Right atrium auricular region (tissue), 2 donors: Measurements from ENCODE around the gene PPP2R3B. TPM values are rescaled to one million over a fixed set of nuclear protein-coding genes. Genes with fewer than 3 reads are reported as not detected.

Source experiments
- DNase-seq: peaks from one replicate; pipeline ENCODE4 v3.0.0-alpha.2; 2019; ENCODE audit warnings: low spot score
- H3K27ac ChIP-seq, 2 donors: fragments of 200-600 bp; sonication (generic); 1 replicate in 1 of 2; 2 replicates in 1 of 2; pipeline ENCODE4 v1.5.1; 2016 to 2019
- H3K27me3 ChIP-seq, 2 donors: fragments of 200-600 bp; sonication (generic); one replicate each; pipeline versions ENCODE4 v1.5.1 to v1.6.0; 2017 to 2019
- H3K36me3 ChIP-seq: fragments of 200-600 bp; sonication (generic); one replicate; pipeline ENCODE4 v1.5.1; 2016
- H3K4me1 ChIP-seq, 2 donors: fragments of 200-600 bp; sonication (generic); one replicate each; pipeline versions ENCODE4 v1.5.1 to v1.6.0; 2017 to 2019
- H3K4me3 ChIP-seq, 2 donors: fragments of 200-600 bp; sonication (generic); 1 replicate in 1 of 2; 2 replicates in 1 of 2; pipeline ENCODE4 v1.5.1; 2017 to 2019; ENCODE audit warnings: mild to moderate bottlenecking in 1 of 2, moderate library complexity in 1 of 2
- H3K9me3 ChIP-seq, 2 donors: fragments of 200-600 bp; sonication (generic); one replicate each; pipeline ENCODE4 v1.5.1; 2019
- total RNA-seq, 2 donors: library from RNA; depleted of rRNA; stranded (reverse); fragments of >200 nt; gene quantifications; one replicate each; pipeline ENCODE4 v1.1.0, GENCODE V29; 2016
- TF ChIP-seq, protein P1 (sequence below), 2 donors: fragments of 200-600 bp; sonication (generic); IDR thresholded peaks; one replicate each; pipeline ENCODE4 v1.5.1; 2019; ENCODE audit warnings: antibody characterized with exemption in 2 of 2

Gene PPP2R3B
- total RNA-seq, 2 donors from 2014 or later = 58.6 to 70.1 TPM

DNA sequence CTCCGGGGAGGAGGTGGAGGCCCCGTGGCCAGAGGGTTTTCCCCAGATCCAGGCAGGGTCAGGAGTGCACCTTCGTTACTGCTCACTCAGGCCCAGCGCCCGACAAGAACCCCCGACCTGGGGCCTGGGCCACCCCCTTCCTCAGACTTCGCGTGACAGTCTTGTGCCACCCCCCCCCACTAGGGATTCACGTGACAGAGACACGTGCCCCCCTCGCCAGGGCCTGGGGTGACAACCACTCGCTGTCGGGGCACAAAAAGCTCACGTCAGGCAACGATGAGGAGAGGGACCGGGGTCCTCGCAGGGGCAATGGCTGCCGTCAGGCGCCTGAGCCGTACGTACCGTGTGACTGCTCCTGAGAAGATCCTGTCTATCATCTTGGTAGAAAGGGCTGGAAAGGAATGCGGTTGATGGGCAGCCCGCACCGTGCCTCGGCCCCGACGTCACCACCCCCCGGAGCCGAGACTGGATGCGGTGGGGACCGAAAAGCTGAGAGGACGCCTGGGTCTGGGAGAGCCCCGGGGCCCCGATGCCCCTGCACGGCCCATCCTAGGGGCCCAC is 45.1 kb downstream of the PPP2R3B start:
- H3K36me3 ChIP-seq = peaks cover 30% of the 10 kb centered on the region

DNA sequence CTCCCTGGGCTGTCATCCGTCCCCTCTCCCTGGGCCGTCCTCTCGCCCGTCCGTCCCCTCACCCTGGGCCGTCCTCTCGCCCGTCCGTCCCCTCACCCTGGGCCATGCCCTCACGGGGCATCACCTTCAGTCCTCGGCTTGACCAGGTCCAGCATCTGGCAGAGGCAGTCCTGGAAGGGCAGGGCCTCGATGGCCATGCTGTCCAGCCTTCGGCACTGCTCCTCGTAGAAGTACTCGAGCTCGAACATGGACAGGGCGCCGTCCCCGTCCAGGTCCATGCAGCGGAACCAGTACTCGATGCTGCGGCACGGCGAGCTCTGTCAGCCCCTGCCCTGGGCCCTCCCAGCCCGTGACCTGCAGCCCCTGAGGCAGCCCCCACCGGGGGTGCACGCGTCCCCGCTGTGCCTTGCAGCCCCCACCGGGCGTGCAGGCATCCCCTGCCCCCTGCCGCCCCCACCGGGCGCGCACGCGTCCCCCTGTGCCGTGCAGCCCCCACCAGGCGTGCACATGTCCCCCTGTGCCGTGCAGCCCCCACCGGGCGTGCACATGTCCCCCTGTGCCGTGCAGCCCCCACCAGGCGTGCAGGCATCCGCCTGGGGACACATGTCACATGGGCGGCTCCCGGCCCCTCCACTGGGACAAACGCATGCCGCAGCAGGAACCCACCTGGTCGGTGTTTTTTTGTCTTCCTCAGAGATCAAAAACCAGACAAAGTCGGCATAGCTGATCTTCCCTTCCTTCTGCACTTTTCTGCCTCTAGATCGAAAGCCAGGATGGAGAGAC is 45.9 kb downstream of the PPP2R3B start:
- Histone ChIP-seq H3K27me3 (no peaks in the 10 kb centered on the region), H3K9me3 (no peaks in the 10 kb centered on the region), H3K36me3 (peaks cover 30% of the 10 kb centered on the region), H3K4me1 (no peaks in the 10 kb centered on the region), H3K4me3 (no peak overlapping the region), H3K27ac (no peak overlapping the region)
- no peak for DNase-seq
- TF ChIP-seq, protein P1, sequence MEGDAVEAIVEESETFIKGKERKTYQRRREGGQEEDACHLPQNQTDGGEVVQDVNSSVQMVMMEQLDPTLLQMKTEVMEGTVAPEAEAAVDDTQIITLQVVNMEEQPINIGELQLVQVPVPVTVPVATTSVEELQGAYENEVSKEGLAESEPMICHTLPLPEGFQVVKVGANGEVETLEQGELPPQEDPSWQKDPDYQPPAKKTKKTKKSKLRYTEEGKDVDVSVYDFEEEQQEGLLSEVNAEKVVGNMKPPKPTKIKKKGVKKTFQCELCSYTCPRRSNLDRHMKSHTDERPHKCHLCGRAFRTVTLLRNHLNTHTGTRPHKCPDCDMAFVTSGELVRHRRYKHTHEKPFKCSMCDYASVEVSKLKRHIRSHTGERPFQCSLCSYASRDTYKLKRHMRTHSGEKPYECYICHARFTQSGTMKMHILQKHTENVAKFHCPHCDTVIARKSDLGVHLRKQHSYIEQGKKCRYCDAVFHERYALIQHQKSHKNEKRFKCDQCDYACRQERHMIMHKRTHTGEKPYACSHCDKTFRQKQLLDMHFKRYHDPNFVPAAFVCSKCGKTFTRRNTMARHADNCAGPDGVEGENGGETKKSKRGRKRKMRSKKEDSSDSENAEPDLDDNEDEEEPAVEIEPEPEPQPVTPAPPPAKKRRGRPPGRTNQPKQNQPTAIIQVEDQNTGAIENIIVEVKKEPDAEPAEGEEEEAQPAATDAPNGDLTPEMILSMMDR (IDR thresholded peaks at IDR 0.05) = no peak

More for the DNA sequence above, 45.1 kb downstream of the PPP2R3B start:
- no peaks in the 10 kb centered on the region for H3K4me1 ChIP-seq
- H3K4me3 ChIP-seq = no peak overlapping the region
- H3K27ac ChIP-seq = no peak overlapping the region
- TF ChIP-seq, protein P1 (IDR thresholded peaks at IDR 0.05) = no peak
- no peak for DNase-seq
- no peaks in the 10 kb centered on the region for H3K9me3 ChIP-seq
- no peaks in the 10 kb centered on the region for H3K27me3 ChIP-seq

DNA sequence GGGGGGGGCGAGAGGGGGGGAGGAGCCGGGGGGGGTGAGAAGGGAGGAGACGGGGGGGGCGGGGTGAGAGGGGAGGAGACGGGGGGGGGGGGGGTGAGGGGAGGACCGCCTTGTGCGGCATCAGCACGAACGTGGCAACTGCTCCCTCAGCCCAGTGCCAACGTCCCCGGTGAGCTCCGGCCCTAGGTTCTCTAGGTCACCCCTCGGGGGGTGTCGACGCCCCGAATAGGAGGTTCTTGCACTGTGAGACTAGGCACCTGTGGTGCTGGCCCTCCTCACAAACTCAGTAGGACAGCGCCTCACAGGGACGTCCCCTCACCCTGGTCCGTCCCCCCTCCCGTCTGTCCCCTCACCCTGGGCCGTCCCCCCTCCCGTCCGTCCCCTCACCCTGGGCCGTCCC is 46.6 kb downstream of the PPP2R3B start:
- DNase-seq = no peak

DNA sequence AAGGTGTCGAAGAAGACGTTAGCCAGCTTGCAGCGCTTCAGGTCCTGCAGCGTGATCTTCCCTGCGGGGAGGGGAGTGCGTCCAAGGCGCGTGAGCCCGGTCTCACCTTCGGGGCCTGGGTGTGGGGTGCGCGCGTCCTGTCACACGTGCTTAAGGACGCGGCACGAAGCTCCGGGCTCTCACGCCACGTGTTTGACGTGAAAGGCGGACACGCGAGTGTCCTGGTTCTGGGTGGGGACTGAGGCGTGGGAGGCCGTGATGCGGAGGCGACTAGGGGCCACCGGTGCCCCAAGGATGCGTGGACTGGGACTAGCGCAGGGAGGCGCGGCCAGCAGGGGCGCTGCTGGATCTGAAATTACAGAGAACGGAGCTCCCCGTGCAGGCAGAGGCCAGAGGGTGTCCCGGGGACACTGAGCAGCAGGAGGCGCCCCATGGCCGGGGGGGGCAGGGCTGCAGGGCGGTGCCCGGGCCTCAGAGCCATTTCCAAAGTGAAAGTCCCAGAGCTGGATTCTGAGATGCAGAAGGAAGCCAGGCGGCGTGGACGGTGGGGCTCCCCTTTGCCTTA is 47.8 kb downstream of the PPP2R3B start:
- Histone ChIP-seq H3K4me1 (no peaks in the 10 kb centered on the region), H3K36me3 (peaks cover 20% of the 10 kb centered on the region), H3K4me3 (no peak overlapping the region), H3K9me3 (no peaks in the 10 kb centered on the region), H3K27me3 (no peaks in the 10 kb centered on the region), H3K27ac (no peak overlapping the region)
- TF ChIP-seq, protein P1 (IDR thresholded peaks at IDR 0.05) = no peak
- no peak for DNase-seq

More for the DNA sequence above, 46.6 kb downstream of the PPP2R3B start:
- H3K27me3 ChIP-seq = no peaks in the 10 kb centered on the region
- H3K4me3 ChIP-seq = no peak overlapping the region
- no peaks in the 10 kb centered on the region for H3K4me1 ChIP-seq
- H3K27ac ChIP-seq = no peak overlapping the region
- TF ChIP-seq, protein P1 (IDR thresholded peaks at IDR 0.05) = no peak
- no peaks in the 10 kb centered on the region for H3K9me3 ChIP-seq
- peaks cover 28% of the 10 kb centered on the region for H3K36me3 ChIP-seq

DNA sequence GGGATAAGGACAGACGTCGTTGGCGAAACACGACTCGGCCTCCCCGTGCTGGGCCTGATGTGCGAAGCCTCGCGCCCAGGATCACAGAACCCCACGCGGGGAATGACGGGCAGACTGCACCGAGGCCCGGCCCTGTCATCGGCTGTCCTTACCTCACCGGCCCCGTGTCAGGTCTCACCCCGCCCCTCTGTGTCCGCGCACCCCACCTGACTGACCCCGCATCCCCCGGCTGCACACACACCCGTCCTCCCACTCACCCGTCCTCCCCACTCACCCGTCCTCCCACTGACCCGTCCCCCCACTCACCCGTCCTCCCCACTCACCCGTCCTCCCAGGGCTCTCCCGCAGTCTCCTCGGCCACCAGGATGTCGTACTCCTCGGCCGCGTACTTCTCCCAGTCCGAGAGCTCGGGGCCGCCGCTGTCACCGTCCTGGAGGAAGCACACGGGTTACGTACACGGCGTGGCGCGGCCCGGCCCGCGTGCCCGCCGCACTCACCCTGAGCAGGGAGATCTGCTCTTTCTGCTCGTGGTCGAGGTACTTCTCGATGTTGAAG is 48.3 kb downstream of the PPP2R3B start:
- H3K9me3 ChIP-seq = no peaks in the 10 kb centered on the region
- DNase-seq = no peak
- no peak overlapping the region for H3K4me3 ChIP-seq
- peaks cover 25% of the 10 kb centered on the region for H3K36me3 ChIP-seq
- H3K27me3 ChIP-seq = no peaks in the 10 kb centered on the region
- TF ChIP-seq, protein P1 (IDR thresholded peaks at IDR 0.05) = no peak
- no peaks in the 10 kb centered on the region for H3K4me1 ChIP-seq
- no peak overlapping the region for H3K27ac ChIP-seq
